Measurements from ENCODE around the gene PUS1. TPM values are rescaled to one million over a fixed set of nuclear protein-coding genes. Genes with fewer than 3 reads are reported as not detected.
A peak's percentile ranks its signal among the peaks of the same experiment; 100 is the strongest.

PUS1 gene
- total RNA-seq, 2 experiments from 2014 or later: 34.4 to 45.7 TPM

- peaks cover 6% of the 10 kb centered on the region for H3K4me1 Mint-ChIP-seq
- H3K27me3 Mint-ChIP-seq: no peaks in the 10 kb centered on the region
- no peaks in the 10 kb centered on the region for H3K9me3 Mint-ChIP-seq
- ChIA-PET POLR2A (no interaction called here), CTCF (no interaction called here)
- no peaks in the 10 kb centered on the region for H3K36me3 Mint-ChIP-seq (ENCODE audit: low read depth)
- no peak for DNase-seq
- no peak overlapping the region for H3K4me3 Mint-ChIP-seq
- H3K27ac Mint-ChIP-seq: no peak overlapping the region
Measured at GRCh38 chr12:131907379-131908091, 21.5 kb upstream of the PUS1 start.

GRCh38 chr12:131908092-131909080, 20.7 kb upstream of the PUS1 start:
- CTCF ChIA-PET: no interaction called here
- no peak overlapping the region for H3K27ac Mint-ChIP-seq
- no peak for DNase-seq
- POLR2A ChIA-PET: no interaction called here
- peaks cover 6% of the 10 kb centered on the region for H3K4me1 Mint-ChIP-seq
- no peaks in the 10 kb centered on the region for H3K27me3 Mint-ChIP-seq
- no peak overlapping the region for H3K4me3 Mint-ChIP-seq
- H3K9me3 Mint-ChIP-seq: no peaks in the 10 kb centered on the region
- no peaks in the 10 kb centered on the region for H3K36me3 Mint-ChIP-seq (ENCODE audit: low read depth)

- ChIA-PET CTCF (interaction anchor here (1.0 kb wide), 1 partner anchor 18 kb away, joined by 3 read pairs; no protein-coding TSS in a partner anchor), POLR2A (interaction anchor here (0.7 kb wide), 1 partner anchor 101 kb away, joined by 3 read pairs; no protein-coding TSS in a partner anchor)
- Mint-ChIP-seq H3K4me1 (peaks cover 6% of the 10 kb centered on the region), H3K4me3 (no peak overlapping the region), H3K36me3 (ENCODE audit: low read depth) (no peaks in the 10 kb centered on the region), H3K27me3 (no peaks in the 10 kb centered on the region), H3K27ac (no peak overlapping the region), H3K9me3 (no peaks in the 10 kb centered on the region)
- DNase-seq: no peak
Measured at GRCh38 chr12:131909081-131909751, 19.9 kb upstream of the PUS1 start.

- H3K9me3 Mint-ChIP-seq: no peaks in the 10 kb centered on the region
- H3K27me3 Mint-ChIP-seq: no peaks in the 10 kb centered on the region
- no peaks in the 10 kb centered on the region for H3K36me3 Mint-ChIP-seq (ENCODE audit: low read depth)
- H3K4me1 Mint-ChIP-seq: peaks cover 6% of the 10 kb centered on the region
- ChIA-PET POLR2A (interaction anchor here (0.7 kb wide), 1 partner anchor 100 kb away, joined by 3 read pairs; no protein-coding TSS in a partner anchor), CTCF (interaction anchor here (1.0 to 1.1 kb wide), 2 partner anchors 10 to 18 kb away, joined by 3 to 5 read pairs; no protein-coding TSS in a partner anchor)
- DNase-seq: no peak
- H3K4me3 Mint-ChIP-seq: no peak overlapping the region
- no peak overlapping the region for H3K27ac Mint-ChIP-seq
Measured at GRCh38 chr12:131909752-131910219, 19.3 kb upstream of the PUS1 start.

GRCh38 chr12:131910302-131911027, 18.6 kb upstream of the PUS1 start:
- ChIA-PET POLR2A (interaction anchor here (0.7 kb wide), 1 partner anchor 100 kb away, joined by 3 read pairs; no protein-coding TSS in a partner anchor), CTCF (interaction anchor here (1.0 to 1.1 kb wide), 2 partner anchors 11 to 17 kb away, joined by 3 to 5 read pairs; no protein-coding TSS in a partner anchor)
- no peaks in the 10 kb centered on the region for H3K36me3 Mint-ChIP-seq (ENCODE audit: low read depth)
- H3K9me3 Mint-ChIP-seq: no peaks in the 10 kb centered on the region
- H3K27ac Mint-ChIP-seq: no peak overlapping the region
- no peak for DNase-seq
- H3K27me3 Mint-ChIP-seq: no peaks in the 10 kb centered on the region
- peaks cover 4% of the 10 kb centered on the region for H3K4me1 Mint-ChIP-seq
- H3K4me3 Mint-ChIP-seq: no peak overlapping the region

- no peaks in the 10 kb centered on the region for H3K9me3 Mint-ChIP-seq
- H3K4me3 Mint-ChIP-seq: no peak overlapping the region
- DNase-seq: no peak
- POLR2A ChIA-PET: no interaction called here
- no peaks in the 10 kb centered on the region for H3K27me3 Mint-ChIP-seq
- H3K27ac Mint-ChIP-seq: peak overlapping the region; percentile 50
- no peaks in the 10 kb centered on the region for H3K36me3 Mint-ChIP-seq (ENCODE audit: low read depth)
- no peaks in the 10 kb centered on the region for H3K4me1 Mint-ChIP-seq
- CTCF ChIA-PET: interaction anchor here (1.1 kb wide), 1 partner anchor 12 kb away, joined by 5 read pairs; no protein-coding TSS in a partner anchor
Measured at GRCh38 chr12:131911028-131911650, 17.9 kb upstream of the PUS1 start.

- no peaks in the 10 kb centered on the region for H3K36me3 Mint-ChIP-seq (ENCODE audit: low read depth)
- H3K27me3 Mint-ChIP-seq: no peaks in the 10 kb centered on the region
- H3K4me1 Mint-ChIP-seq: no peaks in the 10 kb centered on the region
- CTCF ChIA-PET: interaction anchor here (0.6 kb wide), 1 partner anchor 110 kb away, joined by 3 read pairs; no protein-coding TSS in a partner anchor
- no peak overlapping the region for H3K27ac Mint-ChIP-seq
- H3K4me3 Mint-ChIP-seq: no peak overlapping the region
- DNase-seq: no peak
- POLR2A ChIA-PET: no interaction called here
- no peaks in the 10 kb centered on the region for H3K9me3 Mint-ChIP-seq
Measured at GRCh38 chr12:131911851-131912477, 17.1 kb upstream of the PUS1 start.

GRCh38 chr12:131912518-131913274, 16.4 kb upstream of the PUS1 start:
- no peaks in the 10 kb centered on the region for H3K36me3 Mint-ChIP-seq (ENCODE audit: low read depth)
- no peaks in the 10 kb centered on the region for H3K27me3 Mint-ChIP-seq
- no peak overlapping the region for H3K27ac Mint-ChIP-seq
- no peak for DNase-seq
- ChIA-PET CTCF (interaction anchor here (0.6 kb wide), 1 partner anchor 111 kb away, joined by 3 read pairs; no protein-coding TSS in a partner anchor), POLR2A (no interaction called here)
- no peak overlapping the region for H3K4me3 Mint-ChIP-seq
- no peaks in the 10 kb centered on the region for H3K9me3 Mint-ChIP-seq
- no peaks in the 10 kb centered on the region for H3K4me1 Mint-ChIP-seq

GRCh38 chr12:131913666-131914065, 15.4 kb upstream of the PUS1 start:
- Mint-ChIP-seq H3K36me3 (ENCODE audit: low read depth) (no peaks in the 10 kb centered on the region), H3K27ac (no peak overlapping the region), H3K4me1 (no peaks in the 10 kb centered on the region), H3K4me3 (no peak overlapping the region), H3K27me3 (no peaks in the 10 kb centered on the region), H3K9me3 (no peaks in the 10 kb centered on the region)
- CTCF ChIA-PET: no interaction called here
- DNase-seq: no peak
- POLR2A ChIA-PET: no interaction called here

GRCh38 chr12:131914179-131914702, 14.8 kb upstream of the PUS1 start:
- H3K27me3 Mint-ChIP-seq: no peaks in the 10 kb centered on the region
- H3K36me3 Mint-ChIP-seq (ENCODE audit: low read depth): no peaks in the 10 kb centered on the region
- H3K27ac Mint-ChIP-seq: no peak overlapping the region
- ChIA-PET POLR2A (no interaction called here), CTCF (no interaction called here)
- no peaks in the 10 kb centered on the region for H3K4me1 Mint-ChIP-seq
- no peaks in the 10 kb centered on the region for H3K9me3 Mint-ChIP-seq
- DNase-seq: no peak
- no peak overlapping the region for H3K4me3 Mint-ChIP-seq
